Stimulated activated CD4-positive, alpha-beta T cell treated with anti-CD3 and anti-CD28 coated beads, TNF-alpha, amount 100 ng/mL, for 48 hours (primary cell): ENCODE measurements around the gene KIN.
"Not testable (repeated sequence)": the region's sequence is repeated elsewhere in the genome, so short reads cannot be mapped to it uniquely, and the experiment has no call there.

Experiments
- DNase-seq, 3 donors: peaks; one replicate each; pipeline ENCODE4 v3.0.0-alpha.2; 2020; ENCODE audit warnings: low read depth in 3 of 3

KIN gene

DNA sequence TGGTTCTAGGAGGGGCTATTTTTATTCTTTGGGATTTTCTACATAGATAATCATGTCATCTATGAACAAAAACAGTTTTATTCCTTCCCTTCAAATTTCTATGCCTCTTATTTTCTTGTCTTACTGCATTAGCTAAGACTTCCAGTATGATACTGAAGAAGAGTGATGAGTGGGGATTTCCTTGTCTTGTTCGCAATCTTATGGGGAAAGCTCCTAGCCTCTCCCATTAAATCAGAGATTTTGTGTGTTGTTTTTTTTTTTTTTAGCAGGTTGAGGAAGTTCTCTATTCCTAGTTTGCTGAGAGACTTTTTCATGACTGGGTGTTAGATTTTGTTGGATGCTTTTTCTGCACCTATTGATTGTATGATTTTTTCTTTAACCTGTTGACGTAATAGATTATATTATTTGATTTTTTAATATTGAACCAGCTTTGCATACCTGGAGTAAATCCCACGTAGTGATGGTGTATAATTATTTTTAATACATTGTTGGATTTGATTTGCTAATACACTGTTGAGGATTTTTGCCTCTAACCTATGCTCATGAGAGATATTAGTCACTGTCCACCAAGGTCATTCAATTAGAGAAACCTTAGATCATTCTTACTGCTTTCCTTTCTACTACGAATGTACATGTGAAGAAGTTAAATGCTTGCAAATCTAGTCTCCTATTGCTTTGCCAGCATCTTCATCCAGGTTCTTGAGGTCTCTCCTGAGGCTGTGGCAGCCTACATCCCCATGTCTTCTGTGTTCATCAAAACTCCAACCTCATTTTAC lies 6.6 kb upstream of the KIN start:
- no peak for DNase-seq

DNA sequence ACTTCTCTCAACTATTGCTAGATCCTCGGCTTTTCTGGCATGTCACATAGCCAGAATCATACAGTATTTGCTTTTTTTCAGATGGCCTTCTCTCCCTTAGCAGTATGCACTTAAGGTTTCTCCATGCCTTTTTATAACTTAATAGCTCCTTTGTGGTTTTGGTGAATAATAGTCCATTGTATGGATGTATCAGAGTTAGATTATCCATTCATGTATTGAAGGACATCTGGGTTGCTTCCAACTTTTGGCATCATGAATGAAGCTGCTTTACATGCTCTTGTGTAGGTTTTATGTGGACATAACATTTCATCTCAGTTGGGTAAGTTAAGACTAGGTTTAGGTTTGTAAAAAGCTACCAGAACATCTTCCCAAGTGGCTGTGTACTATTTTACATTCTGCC lies 4.7 kb upstream of the KIN start:
- no peak for DNase-seq

DNA sequence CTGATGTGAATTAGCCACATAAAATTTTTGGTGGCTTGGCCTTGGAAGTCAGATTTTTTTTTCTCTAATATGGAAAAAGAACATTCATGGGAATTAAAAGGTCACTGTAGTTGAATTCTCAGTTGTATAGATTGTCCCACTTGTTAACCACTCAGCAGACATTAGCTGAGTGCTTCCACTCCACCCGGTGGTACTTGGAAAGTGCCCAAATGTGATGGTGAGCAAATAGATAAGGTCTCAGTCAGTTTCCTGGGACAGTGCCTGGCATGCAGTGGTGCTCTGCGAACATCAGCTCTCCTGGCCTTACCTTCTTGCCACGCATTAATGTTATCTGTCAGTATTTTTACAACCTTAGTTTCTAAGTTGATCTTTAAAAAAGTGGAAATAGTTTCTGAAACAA lies 1.6 kb upstream of the KIN start:
- no peak for DNase-seq

DNA sequence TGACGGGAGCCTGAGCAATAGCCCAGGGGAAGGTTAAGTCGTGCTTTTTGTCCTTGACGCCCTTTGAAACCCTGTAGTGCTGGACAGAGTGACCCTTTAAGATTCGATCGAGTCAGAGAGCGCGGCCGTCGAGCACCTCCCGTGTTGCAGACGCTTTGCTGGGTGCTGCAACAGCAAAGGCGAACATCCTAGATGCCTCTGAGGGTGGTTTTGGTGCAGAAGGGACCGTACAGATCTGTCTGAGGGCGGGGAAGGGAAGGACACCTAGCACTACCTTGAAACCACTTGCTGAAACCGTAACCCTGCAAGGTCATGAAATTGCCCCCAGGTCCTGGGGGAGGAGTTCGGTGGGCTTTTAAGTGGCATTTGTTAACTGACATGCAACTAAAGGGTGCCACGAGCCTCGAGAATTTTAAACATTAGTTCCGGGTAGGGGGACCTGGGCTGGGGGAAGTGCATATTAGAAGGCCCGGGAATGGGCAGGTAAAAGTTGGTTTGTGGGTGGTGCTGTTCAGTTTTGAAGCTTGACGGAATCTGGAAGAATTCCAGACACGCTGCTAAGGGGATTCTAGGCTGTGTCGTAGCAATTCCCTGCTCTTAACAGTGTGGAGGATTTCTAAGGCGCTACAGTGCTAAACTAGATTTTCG lies 970 bp upstream of the KIN start:
- DNase-seq, result peak in 1 of 3 donors; percentile 9

DNA sequence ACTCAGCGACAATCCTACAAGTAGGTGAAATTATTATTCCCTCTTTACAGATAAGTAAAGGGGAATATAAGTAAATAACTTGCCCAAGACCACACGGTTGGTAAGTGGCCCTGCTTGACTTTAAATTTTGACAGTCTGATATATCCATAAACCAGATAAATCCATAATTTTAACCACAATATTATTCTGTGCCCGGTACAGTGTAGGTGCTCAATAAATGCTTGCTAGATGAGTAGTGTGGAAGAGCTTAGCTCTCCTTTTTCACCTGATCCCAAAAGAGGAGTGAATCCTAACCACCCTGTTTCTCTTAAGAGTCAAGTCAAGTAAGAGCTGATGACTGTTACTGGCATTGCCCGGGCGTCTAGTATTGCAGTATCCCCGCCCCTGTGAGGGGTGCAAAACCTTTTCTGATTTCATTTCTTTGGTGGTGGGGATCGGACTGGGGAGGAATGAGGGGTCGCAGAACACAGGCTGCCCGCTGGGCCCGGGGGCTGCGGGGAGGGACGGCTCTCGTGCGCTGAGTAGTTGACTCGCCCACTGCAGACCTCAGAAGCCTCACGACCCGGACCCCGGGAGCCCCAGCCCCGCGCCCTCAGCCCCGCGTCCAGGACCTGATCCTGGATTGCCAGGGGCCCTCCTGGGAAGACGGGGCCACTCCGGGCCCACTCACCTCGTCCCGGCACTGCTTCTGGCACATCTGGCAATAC lies 490 bp downstream of the KIN start:
- DNase-seq, result peak in 1 of 3 donors; percentile 11

DNA sequence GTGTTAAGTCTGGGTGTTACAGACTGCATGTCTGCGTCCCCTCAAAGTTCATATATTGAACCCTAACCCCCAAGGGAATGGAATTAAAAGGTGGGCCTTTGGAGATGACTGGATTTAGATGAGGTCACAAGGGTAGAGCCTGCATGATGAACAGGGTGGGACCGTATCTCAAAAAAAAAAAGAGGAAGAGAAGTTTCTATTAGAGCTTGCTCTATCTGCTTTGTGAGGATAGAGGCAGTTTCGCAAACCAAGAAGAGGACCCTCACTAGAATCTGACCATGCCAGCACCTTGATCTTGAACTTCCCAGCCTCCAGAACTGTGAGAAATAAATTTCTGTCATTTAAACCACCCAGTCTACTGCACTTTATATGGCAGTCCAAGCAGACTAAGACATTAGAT lies 1.4 kb downstream of the KIN start:
- no peak for DNase-seq

DNA sequence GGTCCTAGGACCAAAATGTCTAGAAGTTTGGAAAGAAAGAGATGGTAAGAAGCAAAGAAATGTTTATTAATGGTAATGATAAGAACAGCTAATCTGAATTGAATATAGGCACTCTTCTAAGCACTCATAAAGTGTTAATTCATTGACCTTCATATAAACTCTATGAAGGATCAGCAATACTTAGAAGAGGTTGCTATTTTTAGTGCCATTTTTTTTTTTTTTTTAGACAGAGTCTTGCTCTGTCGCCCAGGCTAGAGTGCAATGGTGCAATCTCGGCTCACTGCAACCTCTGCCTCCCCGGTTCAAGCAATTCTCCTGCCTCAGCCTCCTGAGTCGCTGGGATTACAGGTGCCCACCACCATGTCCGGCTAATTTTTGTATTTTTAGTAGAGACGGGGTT lies 5.6 kb downstream of the KIN start:
- not testable (repeated sequence) for DNase-seq

DNA sequence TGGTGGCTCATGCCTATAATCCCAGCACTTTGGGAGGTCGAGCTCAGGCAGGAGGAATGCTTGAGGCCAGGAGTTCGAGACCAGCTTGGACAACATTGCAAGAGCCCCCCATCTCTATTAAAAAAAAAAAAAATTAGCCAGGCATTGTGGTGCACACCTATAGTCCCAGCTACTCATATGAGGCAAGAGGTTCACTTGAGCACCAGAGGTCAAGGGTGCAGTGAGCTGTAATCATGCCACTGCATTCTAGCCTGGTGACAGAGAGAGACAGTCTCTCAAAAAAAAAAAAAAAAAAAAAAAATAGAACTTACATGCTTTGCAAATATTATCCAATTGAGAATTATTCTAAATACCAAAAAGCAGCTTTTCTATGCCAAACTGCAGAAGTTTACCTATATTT lies 11.0 kb downstream of the KIN start:
- DNase-seq, result no peak

DNA sequence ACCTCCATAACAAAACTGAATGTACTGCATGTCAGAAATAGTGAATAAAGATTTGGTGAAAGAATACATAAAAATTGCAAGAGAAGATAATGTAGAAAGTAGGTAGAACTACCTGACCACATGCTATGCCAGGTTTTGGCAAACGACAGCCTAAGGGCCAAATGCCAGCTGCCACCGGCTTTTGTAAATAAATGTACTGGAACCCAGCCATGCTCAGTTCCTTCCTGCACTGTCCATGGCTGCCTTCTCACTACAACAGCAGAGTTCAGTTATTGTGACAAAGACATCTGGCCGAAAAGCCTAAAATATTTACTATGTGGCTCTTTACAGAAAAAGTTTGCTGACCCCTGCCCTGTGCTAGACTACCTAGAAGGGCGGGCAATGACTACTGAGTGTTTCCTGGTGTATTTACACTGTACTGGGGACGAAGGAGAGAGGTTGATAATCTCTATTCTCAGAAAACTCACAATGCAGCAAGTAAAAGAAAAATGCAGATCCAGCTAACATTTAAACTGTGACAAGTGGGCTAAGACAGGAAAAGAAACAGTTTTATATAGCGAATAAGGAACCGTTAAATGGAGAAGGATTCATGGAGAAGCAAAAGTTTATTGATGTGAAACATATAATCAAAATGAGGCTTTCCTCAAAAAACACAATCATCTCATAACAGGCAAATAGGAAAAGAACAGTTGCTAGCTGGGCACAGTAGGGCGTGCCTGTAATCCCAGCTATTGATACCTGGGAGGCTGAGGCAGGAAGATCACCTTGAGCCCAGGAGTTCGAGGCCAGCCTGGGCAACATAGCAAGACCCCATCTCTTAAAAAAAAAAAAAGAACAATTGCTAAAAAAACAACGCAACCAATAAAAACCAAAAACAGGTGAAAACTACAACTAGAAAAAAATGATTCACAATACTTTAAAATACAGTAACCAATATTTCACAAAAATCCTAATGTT lies 13.7 kb downstream of the KIN start:
- DNase-seq, result no peak

DNA sequence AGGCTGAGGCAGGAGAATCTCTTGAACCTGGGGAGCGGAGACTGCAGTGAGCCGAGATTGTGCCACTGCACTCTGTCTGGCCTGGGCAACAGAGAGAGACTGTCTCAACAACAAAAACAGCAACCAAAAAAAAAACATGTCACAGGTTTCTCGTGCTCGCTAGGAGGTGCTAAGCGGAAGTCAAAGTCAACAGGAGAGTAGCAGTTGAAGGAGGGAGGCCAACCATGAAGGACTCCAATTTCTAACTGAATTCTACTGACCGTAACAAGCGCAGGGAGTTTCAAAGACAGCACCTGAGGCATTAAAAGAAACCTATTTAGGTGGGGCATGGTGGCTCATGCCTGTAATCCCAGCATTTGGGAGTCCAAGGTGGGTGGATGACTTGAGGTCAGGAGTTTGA lies 19.4 kb downstream of the KIN start:
- DNase-seq, result no peak

DNA sequence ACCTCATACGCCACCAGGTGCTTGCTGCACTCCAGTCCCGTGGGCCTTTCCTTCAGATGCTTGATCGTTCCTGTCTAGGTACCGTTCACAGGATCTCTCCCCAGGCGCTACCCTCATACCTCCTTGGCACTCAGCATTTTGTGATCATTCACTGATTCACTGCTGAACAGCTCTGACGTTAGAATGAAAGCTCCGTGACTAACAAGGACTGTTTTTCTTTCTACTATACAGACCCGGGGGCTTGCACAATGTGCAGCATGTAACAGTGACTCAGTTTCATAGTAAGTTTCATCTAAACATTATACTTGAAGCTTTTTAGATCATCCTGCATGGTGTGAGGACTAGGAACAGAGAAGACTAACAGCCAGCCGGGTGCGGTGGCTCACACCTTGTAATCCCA lies 20.6 kb downstream of the KIN start:
- DNase-seq, result no peak

DNA sequence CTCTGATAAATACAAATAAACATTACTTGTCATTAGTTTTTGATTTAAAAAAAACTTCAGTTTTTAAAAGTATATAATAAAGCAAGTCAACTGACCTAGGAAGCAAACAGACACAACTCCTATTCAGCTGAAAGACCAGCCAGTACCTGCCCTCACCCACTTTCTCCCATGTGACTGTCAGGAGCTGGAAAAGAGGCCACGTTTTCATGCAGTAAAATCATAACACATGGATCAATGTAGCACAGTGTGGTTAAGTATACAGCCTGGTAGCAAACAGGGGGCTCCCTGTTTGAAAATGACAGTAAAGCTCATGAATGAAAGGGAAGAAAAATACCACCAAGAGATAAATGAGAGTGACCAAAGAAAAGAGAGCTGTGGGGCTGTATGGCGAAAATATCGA lies 21.6 kb downstream of the KIN start:
- DNase-seq, result no peak

DNA sequence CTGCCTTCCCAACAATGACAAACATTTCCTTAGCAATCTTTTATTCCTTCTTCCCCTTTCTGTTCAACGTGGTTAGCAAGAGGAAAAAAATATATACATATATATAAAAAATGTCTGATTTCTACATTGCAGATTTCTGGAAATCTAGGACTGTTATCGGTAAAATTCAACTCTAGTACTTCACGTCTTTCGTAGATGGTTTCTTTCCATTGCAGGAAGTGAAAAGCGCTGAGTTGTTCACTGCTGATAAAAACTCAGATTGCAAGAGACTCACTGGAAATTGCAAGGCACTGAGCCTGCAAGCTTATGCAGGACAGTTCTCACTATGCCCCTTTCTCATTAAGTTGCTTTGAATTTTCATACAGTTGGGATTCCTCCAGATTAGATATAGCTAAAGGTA lies 23.9 kb downstream of the KIN start:
- DNase-seq, result no peak

DNA sequence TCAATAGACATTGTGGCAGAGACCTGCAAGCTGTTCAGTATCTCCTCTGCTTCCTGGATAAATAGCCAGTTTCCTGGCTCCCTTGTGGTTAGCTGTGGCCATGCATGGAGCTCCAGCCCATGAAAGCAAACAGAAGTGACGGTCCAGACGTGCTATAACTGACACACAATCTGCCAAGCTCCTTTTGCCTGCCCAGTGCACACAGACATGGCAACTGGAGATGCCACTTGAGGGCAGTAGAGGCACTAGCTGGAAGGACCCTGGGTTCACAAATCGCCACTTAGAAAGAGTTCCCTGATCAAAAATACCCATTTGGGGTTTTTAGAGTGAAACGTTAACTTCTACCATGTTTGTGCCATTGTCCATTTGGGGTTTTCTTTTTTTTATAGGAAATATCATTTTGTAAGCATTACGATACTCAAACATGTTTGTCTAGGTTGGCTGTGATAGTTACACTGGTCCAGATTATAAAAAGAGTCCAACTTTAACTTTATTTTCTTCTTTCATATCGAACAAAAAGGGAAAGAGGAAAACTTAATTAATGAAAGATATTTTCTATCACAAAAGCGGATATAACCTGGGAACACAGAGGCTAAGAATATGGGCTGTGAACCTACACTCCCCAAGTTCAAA lies 31.3 kb downstream of the KIN start:
- DNase-seq, result no peak

DNA sequence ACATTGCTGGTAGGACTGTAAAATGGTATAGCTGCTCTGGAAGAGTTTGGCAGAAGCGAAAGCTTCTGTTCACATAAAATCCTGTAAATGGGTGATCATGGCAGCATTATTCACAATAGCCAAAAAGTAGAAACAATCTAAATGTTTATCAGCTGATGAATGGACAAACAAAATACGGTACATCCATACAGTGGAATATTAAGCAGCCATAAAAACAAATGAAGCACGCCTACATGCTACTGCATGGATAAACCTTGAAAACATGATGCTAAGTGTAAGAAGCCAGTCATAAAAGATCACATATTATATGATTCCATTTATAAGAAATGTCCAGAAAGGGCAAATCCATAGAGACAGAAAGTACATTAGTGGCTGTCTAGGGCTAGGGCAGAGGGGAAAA lies 32.7 kb downstream of the KIN start:
- no peak for DNase-seq

DNA sequence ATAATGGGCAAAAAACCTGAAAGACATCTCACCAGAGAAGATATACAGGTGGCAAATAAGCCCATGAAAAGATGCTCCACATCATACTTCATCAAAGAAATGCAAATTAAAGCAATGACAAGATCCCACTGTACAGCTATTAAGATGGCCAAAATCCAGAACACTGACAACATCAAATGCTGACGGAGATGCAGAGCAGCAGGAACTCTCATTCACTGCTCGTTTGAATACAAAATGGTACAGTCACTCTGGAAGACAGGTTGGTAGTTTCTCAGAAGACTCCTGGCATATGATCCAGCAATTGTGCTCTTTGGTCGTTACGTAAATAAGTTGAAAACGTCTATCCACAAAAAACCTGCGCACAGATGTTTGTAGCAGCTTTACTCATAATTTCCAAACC lies 35.5 kb downstream of the KIN start:
- DNase-seq, result no peak

DNA sequence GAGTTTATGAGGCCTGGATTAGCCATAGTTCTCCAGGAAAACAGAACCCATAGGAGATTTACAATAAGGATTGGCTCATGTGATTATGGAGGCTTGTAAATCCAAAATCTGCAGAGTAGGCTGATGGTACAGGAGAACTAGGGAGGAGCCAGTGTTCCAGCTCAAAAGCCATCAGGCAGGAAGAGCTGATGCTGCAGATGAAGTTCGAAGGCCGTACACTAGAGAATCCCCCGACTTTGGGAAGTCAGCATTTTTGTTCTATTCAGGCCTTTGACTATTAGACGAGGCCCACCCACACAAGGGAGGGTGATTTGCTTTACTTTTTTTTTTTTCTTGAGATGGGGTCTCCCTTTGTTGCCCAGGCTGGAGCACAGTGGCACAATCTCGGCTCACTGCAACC lies 37.6 kb downstream of the KIN start:
- no peak for DNase-seq

DNA sequence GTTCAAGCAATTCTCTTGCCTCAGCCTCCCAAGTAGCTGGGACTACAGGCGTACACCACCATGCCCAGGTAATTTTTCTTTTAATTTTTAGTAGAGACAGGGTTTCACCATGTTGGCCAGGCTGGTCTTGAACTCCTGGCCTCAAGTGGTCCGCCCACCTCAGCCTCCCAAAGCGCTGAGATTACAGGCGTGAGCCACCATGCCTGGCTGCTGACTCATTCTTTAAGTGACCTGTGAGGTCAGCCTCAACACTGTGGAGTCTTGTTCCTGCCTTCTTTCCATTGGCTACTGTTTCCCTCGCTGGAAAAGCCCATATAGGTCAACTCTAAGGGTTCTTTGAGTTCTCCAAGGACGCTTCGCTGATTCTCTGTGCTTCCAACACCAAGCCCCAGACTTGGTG lies 39.2 kb downstream of the KIN start:
- not testable (repeated sequence) for DNase-seq

DNA sequence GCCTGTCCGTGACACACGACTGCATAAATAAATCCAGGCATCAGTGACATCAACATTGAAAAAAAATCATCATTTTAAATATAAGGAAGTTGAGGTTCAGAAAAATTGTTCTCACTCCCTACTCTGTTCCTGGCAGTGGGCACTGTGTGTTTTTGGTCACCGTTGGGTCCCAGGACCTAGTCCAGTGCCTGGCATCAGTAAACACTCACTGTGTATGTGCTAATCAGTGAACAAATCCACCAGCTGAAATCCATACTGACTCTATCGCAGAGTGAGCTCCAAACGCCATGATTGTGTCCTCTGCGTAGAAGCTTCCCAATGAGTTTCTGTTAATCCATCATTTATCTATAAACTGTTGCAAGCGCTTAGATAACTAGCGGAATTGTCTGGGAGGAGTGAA lies 43.5 kb downstream of the KIN start:
- DNase-seq, result no peak

DNA sequence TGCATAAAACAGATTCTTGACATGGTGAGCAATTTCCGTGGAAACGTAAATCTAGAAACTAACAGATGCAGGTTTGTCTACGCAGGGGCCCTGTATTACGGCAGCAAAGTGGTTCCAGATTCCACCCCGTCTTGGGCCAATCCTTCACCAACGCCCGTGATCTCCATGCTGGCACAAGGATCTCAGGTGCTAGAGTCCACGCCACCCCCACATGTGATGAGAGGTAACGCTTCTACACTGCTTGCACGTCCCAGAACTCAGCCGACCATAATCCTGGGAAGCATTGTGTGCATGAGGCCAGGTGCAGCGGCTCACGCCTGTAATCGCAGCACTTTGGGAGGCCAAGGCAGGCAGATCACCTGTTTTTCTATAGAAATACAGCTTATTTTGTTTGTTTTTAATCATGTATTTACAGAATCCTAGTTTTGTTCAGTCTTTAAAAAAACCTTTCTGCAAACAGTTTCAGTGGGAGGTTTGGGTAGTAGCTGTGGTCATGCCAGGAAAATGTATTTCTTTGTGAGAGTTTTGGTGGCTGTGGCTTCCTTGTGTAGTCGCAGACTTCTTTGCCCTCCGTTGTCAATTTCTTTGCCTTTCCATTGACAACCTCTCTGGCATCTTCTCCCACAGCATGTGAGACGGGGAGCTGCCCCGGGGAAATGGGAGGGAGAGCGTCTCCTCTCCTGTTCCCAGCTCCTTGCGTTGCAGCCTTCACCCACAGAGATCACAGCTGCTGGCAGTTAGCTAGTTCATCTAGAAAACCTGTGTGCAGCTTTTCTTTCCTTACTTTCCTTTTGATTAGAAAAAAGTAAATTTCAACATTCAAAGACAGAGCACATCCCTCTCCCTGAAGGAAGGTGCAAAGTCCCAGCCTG lies 49.0 kb downstream of the KIN start:
- no peak for DNase-seq
